22Rv1 (cell line): ENCODE results near the gene PEAK1.
"Not testable (repeated sequence)": the region's sequence is repeated elsewhere in the genome, so short reads cannot be mapped to it uniquely, and the experiment has no call there.

Source experiments
- H3K27ac ChIP-seq: fragments of 450-650 bp; 2 replicates; pipeline ENCODE4 v1.5.1; 2017
- ZFX ChIP-seq: fragments of 450-650 bp; IDR thresholded peaks from 2 replicates; pipeline ENCODE4 v1.6.1; 2017; ENCODE audit warnings: antibody characterized with exemption, borderline replicate concordance
- TF ChIP-seq, protein P1 (sequence below): fragments of 450-650 bp; IDR thresholded peaks from 2 replicates; pipeline ENCODE4 v1.5.1; 2017; ENCODE audit warnings: mild to moderate bottlenecking

PEAK1 gene

DNA sequence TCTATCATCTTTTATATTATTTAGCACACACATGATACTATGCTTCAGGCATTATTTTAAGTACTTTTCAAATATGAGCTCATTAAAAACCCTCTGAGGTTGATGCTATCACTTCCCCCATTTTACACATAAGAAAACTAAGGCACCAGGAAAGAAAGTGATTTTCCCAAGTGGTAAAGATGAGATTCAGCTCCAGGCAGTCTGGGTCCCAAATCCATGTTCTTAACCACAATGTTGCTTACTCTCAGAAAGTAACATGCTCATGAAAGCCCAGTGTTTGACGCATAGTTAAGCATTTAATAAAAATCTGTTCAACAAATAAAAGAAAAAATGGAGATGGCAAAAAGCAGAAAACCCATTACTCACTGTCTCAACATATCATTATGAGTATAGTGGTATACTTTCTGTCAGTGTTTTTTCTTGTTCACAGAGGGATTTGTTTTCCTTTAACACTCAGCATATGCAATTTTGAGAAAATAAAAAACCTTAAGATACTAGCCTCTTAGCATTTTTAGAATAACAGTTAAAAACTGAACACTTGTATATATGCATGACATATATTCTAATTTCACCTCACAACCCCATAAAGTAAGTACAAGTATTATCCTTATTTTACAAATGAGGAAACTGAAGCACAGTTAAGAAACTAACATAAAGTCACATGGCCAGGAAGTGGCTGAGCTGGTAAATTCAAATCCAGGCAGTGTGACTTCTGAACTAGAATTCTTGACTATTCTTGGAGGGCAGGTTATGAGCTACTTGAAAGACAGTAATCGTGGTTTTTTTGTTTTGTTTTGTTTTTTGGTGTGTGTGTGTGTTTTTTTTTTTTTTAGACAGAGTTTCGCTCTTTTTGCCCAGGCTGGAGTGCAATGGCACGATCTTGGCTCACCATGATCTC is 10.4 kb downstream of the PEAK1 start:
- no peak overlapping the region for H3K27ac ChIP-seq
- TF ChIP-seq, protein P1, sequence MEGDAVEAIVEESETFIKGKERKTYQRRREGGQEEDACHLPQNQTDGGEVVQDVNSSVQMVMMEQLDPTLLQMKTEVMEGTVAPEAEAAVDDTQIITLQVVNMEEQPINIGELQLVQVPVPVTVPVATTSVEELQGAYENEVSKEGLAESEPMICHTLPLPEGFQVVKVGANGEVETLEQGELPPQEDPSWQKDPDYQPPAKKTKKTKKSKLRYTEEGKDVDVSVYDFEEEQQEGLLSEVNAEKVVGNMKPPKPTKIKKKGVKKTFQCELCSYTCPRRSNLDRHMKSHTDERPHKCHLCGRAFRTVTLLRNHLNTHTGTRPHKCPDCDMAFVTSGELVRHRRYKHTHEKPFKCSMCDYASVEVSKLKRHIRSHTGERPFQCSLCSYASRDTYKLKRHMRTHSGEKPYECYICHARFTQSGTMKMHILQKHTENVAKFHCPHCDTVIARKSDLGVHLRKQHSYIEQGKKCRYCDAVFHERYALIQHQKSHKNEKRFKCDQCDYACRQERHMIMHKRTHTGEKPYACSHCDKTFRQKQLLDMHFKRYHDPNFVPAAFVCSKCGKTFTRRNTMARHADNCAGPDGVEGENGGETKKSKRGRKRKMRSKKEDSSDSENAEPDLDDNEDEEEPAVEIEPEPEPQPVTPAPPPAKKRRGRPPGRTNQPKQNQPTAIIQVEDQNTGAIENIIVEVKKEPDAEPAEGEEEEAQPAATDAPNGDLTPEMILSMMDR, result no peak
- TF ChIP-seq ZFX, result no peak

GRCh38 chr15:77406846-77407245 is 13.1 kb downstream of the PEAK1 start:
- H3K27ac ChIP-seq, result no peak overlapping the region
- TF ChIP-seq, protein P1, result no peak
- no peak for TF ChIP-seq ZFX

GRCh38 chr15:77406173-77406759 is 13.6 kb downstream of the PEAK1 start:
- H3K27ac ChIP-seq, result not testable (repeated sequence)

DNA sequence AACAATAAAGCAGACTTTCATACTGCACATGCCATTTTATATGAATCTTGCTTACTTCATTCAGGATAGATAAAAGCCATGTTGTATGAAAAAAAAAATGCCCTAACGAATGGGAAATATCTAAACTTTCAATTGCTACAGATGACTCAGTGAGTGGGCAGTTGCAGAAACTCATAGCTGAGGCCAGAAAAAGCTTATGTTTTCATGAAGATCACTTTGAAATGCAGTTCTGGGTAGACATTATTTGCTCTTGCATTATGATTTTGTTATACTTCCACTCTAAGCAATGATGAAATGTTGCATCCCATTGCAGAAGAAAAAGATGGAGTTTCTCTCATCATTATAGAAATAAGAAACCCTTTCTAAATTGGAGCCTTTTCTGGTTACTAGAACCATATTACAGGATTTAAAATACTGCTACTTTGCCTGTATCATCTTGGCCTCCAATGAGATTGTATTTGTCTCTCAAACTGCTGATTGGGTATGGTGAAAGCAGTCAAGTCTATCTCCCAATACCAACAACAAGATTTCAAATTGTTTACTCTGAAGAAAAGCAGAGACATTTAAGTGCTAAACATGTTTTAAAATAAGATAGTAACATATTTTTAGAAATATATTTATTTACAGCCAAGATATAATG is 17.0 kb downstream of the PEAK1 start:
- TF ChIP-seq, protein P1, result no peak
- no peak for TF ChIP-seq ZFX
- no peak overlapping the region for H3K27ac ChIP-seq

DNA sequence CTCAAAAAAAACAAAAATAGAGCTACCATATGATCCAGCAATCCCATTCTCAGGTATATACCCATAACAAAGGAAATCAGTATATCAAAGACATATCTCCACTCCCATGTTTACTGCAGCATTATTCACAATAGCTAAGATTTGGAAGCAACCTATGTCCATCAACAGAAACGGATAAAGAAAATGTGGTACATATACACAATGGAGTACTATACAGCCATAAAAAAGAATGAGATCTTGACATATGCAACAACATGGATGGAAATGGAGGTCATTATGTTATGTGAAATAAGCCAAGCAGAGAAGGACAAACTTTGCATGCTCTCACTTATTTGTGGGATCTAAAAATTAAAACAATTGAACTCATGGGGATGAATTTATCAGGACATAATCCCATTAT is 19.6 kb downstream of the PEAK1 start:
- H3K27ac ChIP-seq, result no peak overlapping the region
- TF ChIP-seq, protein P1, result no peak
- TF ChIP-seq ZFX, result no peak

GRCh38 chr15:77398927-77399326 is 21.0 kb downstream of the PEAK1 start:
- TF ChIP-seq, protein P1, result no peak
- TF ChIP-seq ZFX, result no peak
- no peak overlapping the region for H3K27ac ChIP-seq

- H3K27ac ChIP-seq, result no peak overlapping the region
- TF ChIP-seq, protein P1, result no peak
- no peak for TF ChIP-seq ZFX
Measured at GRCh38 chr15:77396692-77397091, 23.2 kb downstream of the PEAK1 start.
